HG03159 (cell line): ENCODE measurements around the gene SEMA3B.
"Not testable (repeated sequence)": the region's sequence is repeated elsewhere in the genome, so short reads cannot be mapped to it uniquely, and the experiment has no call there.

Experiments
- ATAC-seq: cut with Tn5 transposase; IDR thresholded peaks from one replicate; pipeline ENCODE4 v1.9.1; 2021; ENCODE audit warnings: mild to moderate bottlenecking, moderate library complexity; ENCODE audit not compliant: unreplicated experiment

SEMA3B gene

DNA sequence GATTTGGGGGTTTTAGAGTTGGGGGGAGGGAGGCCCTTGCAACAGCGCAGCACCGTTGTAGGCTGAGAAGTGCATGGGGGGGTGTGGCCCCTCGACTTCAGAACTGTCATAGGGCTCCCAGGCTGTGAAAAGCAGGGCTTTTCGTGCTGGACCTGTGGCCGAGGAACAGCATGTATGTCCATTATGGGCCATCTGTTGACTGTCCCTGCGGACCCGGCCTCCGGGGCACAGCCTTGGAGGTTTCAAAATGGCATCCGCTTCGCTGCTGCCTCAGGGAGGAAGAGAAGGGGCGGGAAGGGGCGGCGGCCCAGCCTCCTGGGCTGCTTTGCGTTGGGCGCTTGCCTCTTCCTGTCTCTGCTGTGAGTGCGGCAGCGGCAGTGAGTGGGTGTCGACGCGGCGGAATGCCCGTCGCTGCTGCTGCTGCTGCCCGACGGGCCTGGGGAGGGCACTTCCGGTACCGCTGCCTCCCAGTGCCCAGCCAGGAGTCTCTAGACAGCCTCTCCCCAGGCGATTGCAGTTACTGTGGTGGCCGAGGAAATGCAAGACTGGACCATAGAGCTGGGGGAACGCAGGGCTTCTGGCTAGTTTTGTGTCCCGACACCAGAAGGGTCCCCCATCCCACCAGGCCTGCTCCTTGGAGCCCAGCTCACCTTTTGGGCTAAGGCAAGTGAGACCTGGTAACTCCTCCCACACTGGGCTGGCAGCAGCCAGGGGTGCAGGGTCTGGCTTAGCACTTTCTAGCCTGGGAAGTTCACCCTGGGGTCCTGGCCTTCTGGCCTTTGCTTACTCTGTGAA lies 31.0 kb upstream of the SEMA3B start:
- peak; percentile 26 for ATAC-seq

DNA sequence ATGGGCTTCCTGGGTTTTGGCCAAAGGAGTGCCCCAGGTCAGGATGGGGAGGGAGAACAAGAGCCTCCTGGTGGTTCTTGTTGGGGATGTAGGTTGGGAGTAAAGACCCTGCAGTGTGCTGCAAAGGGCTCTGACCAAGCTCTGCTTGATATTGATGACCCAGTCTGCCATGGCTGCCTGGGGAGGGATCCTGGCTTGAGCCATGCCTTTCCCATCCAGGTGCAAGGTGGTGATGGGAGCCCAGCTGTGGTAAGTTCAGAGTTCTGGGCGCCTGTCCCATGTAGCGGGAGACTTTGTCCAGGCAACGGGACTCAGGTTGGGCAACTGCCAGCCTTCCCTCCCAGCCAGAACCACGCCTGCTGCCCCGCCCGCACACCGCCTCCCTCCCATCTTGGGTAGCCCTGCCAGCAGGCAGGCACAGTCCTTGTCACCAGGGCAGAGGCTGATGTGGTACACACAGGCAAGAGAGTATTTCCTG lies 30.4 kb upstream of the SEMA3B start:
- ATAC-seq: no peak

DNA sequence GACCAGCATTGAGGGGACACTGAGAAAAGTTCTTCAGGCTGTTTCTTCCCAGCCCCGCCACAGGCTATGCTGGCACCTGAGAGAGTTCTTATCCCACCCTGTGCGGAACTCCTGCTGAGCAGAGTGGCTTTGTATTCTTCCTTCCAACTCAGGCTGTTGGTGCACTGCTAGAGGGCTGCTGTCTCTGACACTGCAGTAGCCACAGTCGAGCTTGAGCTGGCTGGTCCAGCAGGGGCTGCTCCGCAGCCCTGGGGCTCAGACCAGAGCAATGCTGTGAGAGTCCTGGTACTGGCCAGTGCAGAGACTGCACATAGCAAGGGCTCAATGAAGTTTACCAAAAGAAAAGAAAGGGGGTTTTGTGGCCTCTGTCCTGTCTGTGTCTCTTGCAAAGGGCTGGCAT lies 29.3 kb upstream of the SEMA3B start:
- no peak for ATAC-seq

DNA sequence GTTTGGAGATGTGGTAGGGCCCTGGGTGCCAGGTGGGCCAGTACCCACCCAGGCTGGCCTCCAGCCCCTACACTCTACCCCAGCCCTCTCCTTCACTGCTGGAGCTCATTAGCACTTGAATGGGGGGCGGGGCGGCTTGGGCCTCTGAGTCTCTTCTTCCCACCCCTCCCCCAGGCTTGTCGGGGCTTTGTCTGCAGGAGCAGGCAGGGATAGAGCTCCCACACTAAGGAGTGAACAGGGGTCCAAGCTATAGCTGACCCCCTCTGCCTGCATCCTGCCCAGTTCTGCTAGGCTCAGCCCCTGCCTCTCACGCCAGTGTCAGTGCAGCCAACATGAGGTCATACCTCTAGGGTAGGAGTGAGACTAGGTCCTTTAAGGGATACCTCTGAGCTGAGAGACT lies 27.8 kb upstream of the SEMA3B start:
- ATAC-seq: no peak

DNA sequence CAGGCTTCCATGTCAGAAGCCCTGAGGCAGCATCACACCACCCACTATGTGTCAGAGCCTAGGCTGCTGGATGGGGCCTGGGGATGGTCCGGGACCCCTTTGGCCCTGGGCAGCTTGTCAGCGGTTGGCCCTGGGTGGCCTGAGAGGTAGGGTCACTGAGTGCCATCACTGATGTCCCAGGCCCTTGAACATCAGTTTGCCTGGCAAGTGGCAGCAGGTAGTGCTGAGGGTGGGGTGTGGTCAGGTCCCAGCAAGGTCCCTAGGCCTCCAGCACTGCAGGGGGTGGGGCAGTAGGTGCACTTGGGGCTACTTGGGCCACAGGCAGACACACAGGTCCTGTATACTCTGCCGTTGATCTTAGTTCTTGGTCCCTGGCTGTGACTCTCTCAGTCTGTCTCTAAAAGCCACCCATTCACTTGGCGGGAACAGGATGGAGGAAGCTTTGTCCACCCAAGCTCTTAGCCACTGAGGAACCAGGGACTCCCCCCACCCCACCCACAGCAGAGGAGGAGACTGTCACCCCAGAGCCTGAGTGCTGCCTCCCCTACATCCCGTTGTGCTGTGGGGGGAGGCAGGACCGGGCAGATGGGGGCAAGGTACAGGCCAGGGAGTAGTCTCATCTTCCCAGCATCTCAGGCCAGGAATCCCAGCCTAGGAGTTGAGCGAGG lies 27.1 kb upstream of the SEMA3B start:
- ATAC-seq: no peak

DNA sequence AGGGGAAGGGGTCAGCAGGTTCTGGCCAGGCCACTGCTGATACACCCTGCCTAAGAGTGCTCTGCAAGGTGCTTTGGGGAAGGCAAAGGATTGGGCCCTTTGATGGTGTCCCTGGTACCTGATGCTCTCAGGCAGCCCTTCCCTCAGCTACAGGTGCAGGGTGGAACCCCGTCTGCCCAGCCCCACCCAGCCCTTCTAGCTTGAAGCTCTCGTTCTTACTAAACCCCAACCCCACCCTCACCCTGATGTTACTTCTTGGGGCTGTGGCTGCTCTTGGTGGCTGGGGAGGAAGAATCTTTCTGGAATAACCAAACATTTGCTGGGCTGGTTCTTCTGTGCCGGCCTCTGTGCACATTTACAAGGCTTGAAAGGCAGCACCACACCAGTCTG lies 26.6 kb upstream of the SEMA3B start:
- ATAC-seq: no peak

DNA sequence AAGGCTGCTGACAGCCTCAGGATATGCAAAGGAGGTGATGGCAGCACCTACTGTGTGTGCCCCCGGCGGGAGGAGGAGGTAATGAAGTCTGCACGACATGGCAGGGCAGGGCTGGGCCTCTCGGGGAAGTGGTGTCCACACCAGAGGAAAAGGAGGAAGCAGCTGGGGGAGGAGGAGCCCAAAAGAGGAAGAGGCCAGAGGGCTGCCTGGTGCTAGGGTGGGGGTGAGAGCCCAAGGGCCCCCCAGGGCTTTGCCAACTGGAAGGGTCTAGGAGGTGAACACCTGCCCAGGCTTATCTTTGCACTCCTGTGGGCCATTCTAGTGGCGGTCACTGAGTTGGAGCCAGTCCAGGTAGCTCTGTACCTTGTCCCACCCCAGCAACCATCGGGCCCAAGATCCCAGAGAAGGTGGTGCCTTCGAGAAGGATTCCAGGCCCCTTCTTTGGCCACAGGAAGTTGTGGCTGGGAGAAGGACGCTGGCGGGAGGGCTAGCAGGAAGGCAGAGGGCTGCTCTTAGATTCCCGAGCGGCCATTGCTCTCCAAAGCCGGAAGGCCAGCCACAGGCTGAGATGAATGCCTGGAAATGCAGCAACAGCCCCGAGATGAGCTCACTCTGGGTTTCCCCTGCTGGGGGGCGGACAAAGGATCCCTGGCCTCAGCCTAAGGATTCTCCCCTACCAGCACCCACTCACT lies 25.9 kb upstream of the SEMA3B start:
- no peak for ATAC-seq

DNA sequence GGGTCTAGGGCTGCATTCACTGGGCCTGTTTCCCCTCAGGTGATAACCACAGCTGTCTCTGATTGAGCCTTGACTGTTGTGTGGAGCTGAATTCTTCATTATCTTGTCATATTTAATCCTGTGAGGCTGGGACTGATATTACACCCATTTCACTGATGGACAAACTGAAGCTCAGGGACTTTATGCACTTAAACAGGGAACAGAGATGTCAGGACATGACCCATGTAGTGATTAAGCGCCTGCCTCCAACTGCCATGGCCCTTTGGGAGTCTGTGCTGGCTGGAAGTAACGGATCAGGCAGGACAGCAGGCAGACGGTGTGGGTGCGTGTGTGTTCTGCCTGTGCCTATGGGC lies 25.4 kb upstream of the SEMA3B start:
- ATAC-seq: no peak

DNA sequence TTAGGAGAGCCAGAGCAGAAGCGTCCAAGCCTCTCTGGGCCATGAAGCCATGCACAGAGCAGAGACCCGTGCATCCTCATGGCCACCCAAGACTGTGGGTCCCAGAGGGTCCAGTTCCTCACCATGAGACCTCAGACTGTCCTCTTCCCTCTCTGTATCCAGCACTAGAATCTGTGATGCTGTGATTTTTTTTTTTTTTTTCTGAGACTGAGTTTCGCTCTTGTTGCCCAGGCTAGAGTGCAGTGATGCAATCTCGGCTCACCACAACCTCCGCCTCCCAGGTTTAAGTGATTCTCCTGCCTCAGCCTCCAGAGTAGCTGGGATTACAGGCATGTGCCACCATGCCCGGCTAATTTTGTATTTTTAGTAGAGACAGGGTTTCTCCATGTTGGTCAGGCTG lies 24.1 kb upstream of the SEMA3B start:
- ATAC-seq: not testable (repeated sequence)

DNA sequence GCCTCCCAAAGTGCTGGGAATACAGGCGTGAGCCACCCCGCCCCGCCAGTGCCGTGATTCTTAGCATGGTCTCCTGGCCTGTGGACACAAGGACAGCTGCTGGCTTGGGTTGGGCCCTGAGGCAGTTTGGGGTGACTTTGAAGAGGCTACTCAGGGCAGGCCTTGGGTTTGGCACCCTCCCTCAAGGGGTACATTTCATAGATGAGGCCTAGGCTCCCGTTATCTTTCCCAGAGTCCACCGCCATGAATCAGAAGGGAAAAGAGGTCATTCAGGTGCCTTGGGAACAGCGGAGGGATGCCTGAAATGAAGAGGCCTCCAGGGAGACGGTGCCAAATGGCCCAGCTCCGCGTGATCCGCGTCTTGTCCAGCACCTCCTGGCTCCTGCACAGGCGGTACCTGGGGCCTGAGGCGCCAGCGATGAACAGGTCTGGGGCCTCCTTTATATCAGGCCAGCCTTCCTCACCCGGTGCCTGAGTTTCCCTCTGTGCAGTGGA lies 23.6 kb upstream of the SEMA3B start:
- ATAC-seq: no peak

DNA sequence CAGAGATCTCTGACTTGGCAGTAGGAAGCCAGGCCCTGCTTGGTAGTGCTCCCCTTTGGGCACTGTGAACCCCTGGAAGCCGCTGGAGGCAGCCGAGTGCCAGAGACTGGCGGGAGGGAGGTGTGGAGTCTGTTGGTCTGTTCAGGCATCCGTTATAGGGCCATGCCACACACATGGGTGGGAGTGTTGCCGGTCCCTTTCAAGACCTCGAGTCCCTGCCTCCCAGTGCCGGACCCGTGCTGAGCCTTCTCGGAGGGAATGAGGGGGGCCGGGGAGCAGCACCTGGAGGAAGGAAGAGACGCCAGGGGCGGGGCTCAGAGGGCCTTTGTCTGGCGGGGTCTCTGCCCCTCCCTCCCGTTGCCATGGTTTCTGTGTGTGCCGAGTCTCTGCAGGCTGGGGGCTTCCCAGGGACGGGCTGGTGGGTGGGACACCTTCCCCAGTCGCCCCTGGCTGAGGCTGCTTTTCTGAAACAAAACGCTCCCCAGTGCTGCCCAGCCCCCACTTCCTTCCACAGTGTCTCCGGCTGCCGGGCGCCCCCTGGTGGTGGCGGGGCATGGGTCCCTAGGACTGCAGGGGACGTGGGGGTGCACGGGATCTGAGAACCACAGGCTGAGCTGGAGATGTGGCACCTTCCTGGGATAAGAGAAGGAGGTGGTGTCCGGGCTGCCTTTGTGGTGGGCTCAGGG lies 23.0 kb upstream of the SEMA3B start:
- ATAC-seq: peak; percentile 71

DNA sequence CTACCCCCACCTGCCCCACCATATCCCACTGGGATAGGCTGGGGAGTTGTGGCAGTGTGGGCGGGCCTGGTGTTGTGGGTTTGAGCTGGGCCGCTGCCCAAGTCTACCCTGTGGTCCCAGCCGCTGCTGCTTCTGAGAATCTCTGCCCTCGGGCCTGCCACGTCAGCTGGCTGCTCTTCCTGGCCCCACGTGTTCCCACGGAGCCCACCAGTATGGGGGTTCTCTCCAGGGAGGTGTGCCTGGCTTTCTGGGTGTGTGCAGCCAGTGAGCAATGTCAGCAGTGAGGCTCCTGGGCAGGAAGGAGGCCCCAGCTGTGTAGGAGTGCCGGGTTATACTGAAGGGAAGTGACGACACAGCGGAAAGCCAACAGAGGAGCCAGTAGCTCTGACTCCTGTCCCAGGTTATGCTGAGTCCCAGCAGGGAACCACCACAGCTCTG lies 22.4 kb upstream of the SEMA3B start:
- ATAC-seq: peak; percentile 39

DNA sequence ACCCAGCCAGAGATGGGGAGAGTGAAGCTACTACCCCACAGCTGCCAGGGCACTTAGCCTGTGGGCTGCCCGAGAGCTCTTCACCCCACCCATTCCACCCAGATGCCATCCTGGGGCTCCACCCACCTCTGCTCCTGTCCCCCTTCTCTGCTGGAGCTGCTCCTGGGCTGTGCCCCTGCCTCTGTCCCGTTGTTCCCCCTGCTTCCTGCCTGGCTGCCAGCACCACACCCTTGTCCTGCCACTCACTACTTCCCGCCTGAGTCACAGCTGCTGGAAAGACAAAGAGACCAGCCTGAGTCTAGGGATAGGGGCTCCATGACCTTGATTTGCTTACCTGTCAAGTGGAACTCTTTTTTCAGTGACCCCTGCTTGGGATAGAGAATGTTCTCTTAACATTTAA lies 20.6 kb upstream of the SEMA3B start:
- ATAC-seq: no peak

DNA sequence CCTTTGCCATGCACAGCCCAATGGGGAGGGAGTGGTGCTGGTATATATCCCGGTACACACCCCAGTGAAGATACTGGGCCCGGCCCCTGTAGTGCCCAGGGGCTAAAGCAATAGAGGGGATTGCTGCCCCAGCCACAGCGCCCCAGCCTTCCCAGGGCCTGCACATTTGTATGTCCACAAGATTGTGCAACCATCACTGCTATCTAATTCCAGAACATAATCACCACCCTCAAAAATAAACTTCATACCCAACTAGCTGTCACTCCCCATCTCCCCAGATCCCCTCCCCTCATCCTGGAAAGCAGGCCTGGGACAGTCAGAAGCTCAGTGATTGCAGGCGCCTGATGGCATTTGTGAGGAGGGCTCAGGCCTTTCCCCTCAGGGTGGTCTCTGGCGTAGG lies 19.5 kb upstream of the SEMA3B start:
- ATAC-seq: no peak

DNA sequence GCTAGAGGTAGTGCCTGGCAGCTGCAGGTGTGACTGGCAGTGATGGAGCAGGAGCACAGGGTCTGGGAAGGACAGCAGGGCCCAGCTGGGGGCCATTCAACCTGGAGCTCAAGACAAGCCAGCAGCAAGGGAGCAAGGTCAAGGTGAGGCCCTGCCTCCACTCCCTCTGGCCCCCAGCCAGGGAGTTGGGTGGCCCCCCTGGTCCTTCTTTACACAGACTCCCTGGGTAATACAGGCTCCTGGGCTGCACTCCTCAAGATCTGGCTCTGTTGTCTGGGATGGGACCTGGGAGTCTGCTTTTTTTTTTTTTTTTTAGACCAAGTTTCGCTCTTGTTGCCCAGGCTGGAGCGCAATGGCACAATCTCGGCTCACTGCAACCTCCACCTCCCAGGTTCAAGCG lies 18.4 kb upstream of the SEMA3B start:
- ATAC-seq: no peak

DNA sequence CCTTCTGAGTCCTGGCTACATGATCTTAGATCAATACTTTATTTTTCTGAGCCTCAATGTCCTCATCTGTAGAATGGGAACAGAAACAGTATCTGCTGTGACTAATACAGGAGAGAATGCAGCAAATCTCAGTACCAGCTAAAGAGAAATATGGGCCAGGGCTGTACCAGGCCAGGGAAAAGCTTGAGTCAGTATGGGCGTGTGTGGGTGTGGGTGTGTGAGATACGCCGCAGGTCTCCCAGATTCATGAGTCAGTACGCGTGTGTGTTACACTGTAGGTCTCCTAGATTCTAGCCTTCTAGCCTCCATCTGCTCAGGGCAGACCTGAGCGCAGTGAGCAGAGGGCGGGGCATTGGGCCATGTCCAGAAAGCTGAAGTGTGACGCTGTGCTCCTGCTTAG lies 17.7 kb upstream of the SEMA3B start:
- no peak for ATAC-seq

DNA sequence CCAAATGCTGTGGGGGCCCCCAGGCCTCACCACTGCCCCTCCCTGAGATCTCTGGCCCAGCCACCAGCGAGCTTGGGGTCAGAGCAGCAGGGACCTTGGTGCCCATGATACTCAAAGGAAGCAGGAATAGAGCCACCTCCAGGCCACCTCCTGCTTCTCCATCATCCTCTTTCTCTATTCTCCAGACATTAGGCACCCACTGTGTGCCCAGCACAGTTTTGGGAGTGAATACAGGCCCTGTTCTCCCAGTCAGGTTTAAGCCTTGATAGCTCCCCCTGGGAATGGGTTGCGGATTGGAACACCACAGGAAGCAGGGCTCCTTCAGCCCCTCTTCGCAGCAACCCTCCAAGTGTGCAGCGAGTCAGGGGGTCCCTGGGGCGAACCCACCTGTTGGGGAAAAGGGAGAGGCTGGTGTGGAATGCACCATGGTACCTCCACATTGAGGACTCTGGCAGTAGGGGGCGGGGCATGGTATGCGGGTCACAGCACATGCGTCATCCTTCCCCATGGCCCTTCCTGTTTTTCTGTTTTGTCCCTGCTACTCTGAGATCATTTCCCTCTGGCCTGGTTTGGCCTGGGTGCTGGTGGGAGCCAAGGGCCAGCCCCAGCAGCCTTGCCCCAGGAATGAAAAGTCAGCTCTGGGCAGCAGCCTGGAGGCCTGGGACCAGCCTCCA lies 14.2 kb upstream of the SEMA3B start:
- no peak for ATAC-seq

DNA sequence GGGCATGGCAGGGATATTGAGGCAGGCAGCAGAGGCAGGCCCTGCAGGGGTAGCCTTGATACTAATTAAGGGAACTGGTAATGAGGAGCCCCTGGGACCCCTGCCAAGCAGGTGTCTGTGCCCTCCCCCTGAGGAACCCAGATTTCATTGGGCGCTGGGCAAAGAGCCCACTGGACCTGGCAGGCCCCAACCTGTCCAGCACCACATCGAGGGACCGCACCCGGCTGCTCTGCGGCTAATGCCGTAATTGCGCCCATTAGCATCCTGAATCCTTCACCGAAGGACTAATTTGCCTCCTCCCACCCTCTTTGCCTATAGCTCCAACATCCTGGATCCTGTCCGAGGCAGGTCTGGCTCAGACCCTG lies 13.7 kb upstream of the SEMA3B start:
- no peak for ATAC-seq

DNA sequence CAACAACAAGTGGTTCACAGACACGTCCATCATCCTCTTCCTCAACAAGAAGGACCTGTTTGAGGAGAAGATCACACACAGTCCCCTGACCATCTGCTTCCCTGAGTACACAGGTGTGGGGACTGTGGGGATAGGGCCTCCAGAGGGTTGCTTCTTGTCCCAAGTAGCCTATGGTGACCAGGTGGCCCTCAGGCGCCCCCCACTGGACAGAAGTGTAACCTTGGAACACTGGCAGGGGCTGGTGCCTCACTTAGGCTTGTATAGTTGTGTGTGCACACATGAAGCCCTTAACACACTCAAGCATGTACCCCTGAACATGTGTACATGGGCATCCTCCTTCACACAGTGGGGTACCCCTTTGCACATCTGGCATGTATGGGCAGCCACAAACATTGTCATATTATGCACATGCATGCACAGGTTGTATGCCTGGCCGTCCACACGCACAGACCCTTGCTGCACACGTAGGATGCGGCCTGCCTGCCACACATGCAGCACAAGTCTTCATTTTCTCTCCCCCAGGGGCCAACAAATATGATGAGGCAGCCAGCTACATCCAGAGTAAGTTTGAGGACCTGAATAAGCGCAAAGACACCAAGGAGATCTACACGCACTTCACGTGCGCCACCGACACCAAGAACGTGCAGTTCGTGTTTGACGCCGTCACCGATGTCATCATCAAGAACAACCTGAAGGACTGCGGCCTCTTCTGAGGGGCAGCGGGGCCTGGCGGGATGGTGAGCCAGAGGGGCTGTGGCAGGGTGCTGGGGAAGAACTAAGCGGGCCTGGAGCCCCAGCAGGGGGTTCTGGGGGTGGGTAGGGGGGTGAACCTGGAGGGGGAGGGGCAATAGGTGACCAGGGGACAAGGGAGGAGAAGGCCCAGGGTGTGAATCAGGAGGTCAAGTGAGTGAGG lies 11.7 kb upstream of the SEMA3B start:
- ATAC-seq: no peak
